HEK293 (cell line): ENCODE measurements around the gene NR1H2.
A peak's percentile ranks its signal among the peaks of the same experiment; 100 is the strongest.

ENCODE experiments used
- BCL11B ChIP-seq: fragments of 450-650 bp; formaldehyde crosslinking; IDR thresholded peaks from 2 replicates; pipeline ENCODE4 v1.5.1; 2016; ENCODE audit warnings: low read depth, missing biosample characterization, missing genetic modification characterization
- GFI1B ChIP-seq: fragments of 450-650 bp; formaldehyde crosslinking; IDR thresholded peaks from 2 replicates; pipeline ENCODE4 v1.5.1; 2016; ENCODE audit warnings: missing biosample characterization, missing genetic modification characterization
- GLIS2 ChIP-seq: fragments of 450-650 bp; formaldehyde crosslinking; IDR thresholded peaks from 2 replicates; pipeline ENCODE4 v1.5.1; 2016; ENCODE audit warnings: missing biosample characterization, missing genetic modification characterization
- HOXA7 ChIP-seq: sonication (generic); formaldehyde crosslinking; IDR thresholded peaks from 2 replicates; pipeline ENCODE4 v1.8.1; 2022; ENCODE audit warnings: missing genetic modification reagents, borderline replicate concordance
- HOXD13 ChIP-seq: sonication (generic); formaldehyde crosslinking; IDR thresholded peaks from 2 replicates; pipeline ENCODE4 v1.8.0; 2022; ENCODE audit warnings: missing genetic modification reagents, borderline replicate concordance
- KLF9 ChIP-seq: fragments of 450-650 bp; formaldehyde crosslinking; IDR thresholded peaks from 2 replicates; pipeline ENCODE4 v1.5.1; 2016; ENCODE audit warnings: missing biosample characterization, missing genetic modification characterization, low read depth
- MZF1 ChIP-seq: fragments of 450-650 bp; formaldehyde crosslinking; IDR thresholded peaks from 2 replicates; pipeline ENCODE4 v1.5.1; 2017; ENCODE audit warnings: missing biosample characterization, missing genetic modification characterization, borderline replicate concordance
- PRDM1 ChIP-seq: fragments of 450-650 bp; formaldehyde crosslinking; IDR thresholded peaks from 2 replicates; pipeline ENCODE4; 2016; ENCODE audit warnings: missing biosample characterization, missing genetic modification characterization
- RBAK ChIP-seq: fragments of 450-650 bp; formaldehyde crosslinking; IDR thresholded peaks from 2 replicates; pipeline ENCODE4 v1.5.1; 2016; ENCODE audit warnings: missing biosample characterization, missing genetic modification characterization
- TRIM28 ChIP-seq: IDR thresholded peaks from 2 replicates; pipeline ENCODE4 v1.6.1; 2011; ENCODE audit warnings: low read length, control low read depth, borderline replicate concordance
- WT1 ChIP-seq: fragments of 450-650 bp; formaldehyde crosslinking; IDR thresholded peaks from 2 replicates; pipeline ENCODE4 v1.5.1; 2016; ENCODE audit warnings: missing biosample characterization, missing genetic modification characterization
- ZBTB20 ChIP-seq: fragments of 450-650 bp; formaldehyde crosslinking; IDR thresholded peaks from 2 replicates; pipeline ENCODE4 v1.5.1; 2016; ENCODE audit warnings: missing biosample characterization, missing genetic modification characterization
- ZBTB21 ChIP-seq: fragments of 450-650 bp; formaldehyde crosslinking; IDR thresholded peaks from 2 replicates; pipeline ENCODE4 v1.5.1; 2017; ENCODE audit warnings: missing biosample characterization, missing genetic modification characterization
- ZBTB48 ChIP-seq: fragments of 450-650 bp; formaldehyde crosslinking; IDR thresholded peaks from 2 replicates; pipeline ENCODE4 v1.5.1; 2016; ENCODE audit warnings: missing biosample characterization, missing genetic modification characterization
- ZBTB6 ChIP-seq: fragments of 450-650 bp; formaldehyde crosslinking; IDR thresholded peaks from 2 replicates; pipeline ENCODE4 v1.5.1; 2017; ENCODE audit warnings: missing biosample characterization, missing genetic modification characterization
- ZBTB7A ChIP-seq: fragments of 450-650 bp; formaldehyde crosslinking; IDR thresholded peaks from 2 replicates; pipeline ENCODE4 v1.5.1; 2016; ENCODE audit warnings: low read depth, missing biosample characterization, missing genetic modification characterization
- ZIC2 ChIP-seq: fragments of 450-650 bp; formaldehyde crosslinking; IDR thresholded peaks from 2 replicates; pipeline ENCODE4 v1.5.1; 2016; ENCODE audit warnings: missing biosample characterization, missing genetic modification characterization
- ZNF10 ChIP-seq: fragments of 450-650 bp; formaldehyde crosslinking; IDR thresholded peaks from 2 replicates; pipeline ENCODE4 v1.5.1; 2017; ENCODE audit warnings: missing biosample characterization, missing genetic modification characterization
- ZNF114 ChIP-seq: fragments of 450-650 bp; formaldehyde crosslinking; IDR thresholded peaks from 2 replicates; pipeline ENCODE4 v1.5.0; 2017; ENCODE audit warnings: missing biosample characterization, missing genetic modification characterization
- ZNF121 ChIP-seq: fragments of 450-650 bp; formaldehyde crosslinking; IDR thresholded peaks from 2 replicates; pipeline ENCODE4 v1.5.1; 2016; ENCODE audit warnings: missing biosample characterization, missing genetic modification characterization
- ZNF214 ChIP-seq: fragments of 450-650 bp; formaldehyde crosslinking; IDR thresholded peaks from 2 replicates; pipeline ENCODE4 v1.5.1; 2017; ENCODE audit warnings: missing biosample characterization, mild to moderate bottlenecking, missing genetic modification characterization, borderline replicate concordance
- ZNF24 ChIP-seq: fragments of 450-650 bp; formaldehyde crosslinking; IDR thresholded peaks from 2 replicates; pipeline ENCODE4 v1.5.1; 2016; ENCODE audit warnings: missing biosample characterization, missing genetic modification characterization
- ZNF362 ChIP-seq: fragments of 450-650 bp; formaldehyde crosslinking; IDR thresholded peaks from 2 replicates; pipeline ENCODE4 v1.5.1; 2016; ENCODE audit warnings: missing biosample characterization, missing genetic modification characterization
- ZNF423 ChIP-seq: fragments of 450-650 bp; formaldehyde crosslinking; IDR thresholded peaks from 2 replicates; pipeline ENCODE4 v1.5.1; 2016; ENCODE audit warnings: missing biosample characterization, missing genetic modification characterization
- ZNF544 ChIP-seq: fragments of 450-650 bp; formaldehyde crosslinking; IDR thresholded peaks from 2 replicates; pipeline ENCODE4 v1.5.0; 2017; ENCODE audit warnings: missing biosample characterization, missing genetic modification characterization
- ZNF639 ChIP-seq: fragments of 450-650 bp; formaldehyde crosslinking; IDR thresholded peaks from 2 replicates; pipeline ENCODE4 v1.5.1; 2016; ENCODE audit warnings: missing biosample characterization, missing genetic modification characterization
- ZNF660 ChIP-seq: fragments of 450-650 bp; IDR thresholded peaks from 2 replicates; pipeline ENCODE4 v1.5.1; 2018; ENCODE audit warnings: missing biosample characterization, mild to moderate bottlenecking, missing genetic modification characterization
- ZNF677 ChIP-seq: fragments of 450-650 bp; IDR thresholded peaks from 2 replicates; pipeline ENCODE4 v1.5.0; 2018; ENCODE audit warnings: missing biosample characterization, mild to moderate bottlenecking, missing genetic modification characterization, moderate library complexity
- ZNF701 ChIP-seq: fragments of 450-650 bp; formaldehyde crosslinking; IDR thresholded peaks from 2 replicates; pipeline ENCODE4 v1.5.1; 2016; ENCODE audit warnings: missing biosample characterization, missing genetic modification characterization
- TF ChIP-seq, protein P1 (sequence below): fragments of 450-650 bp; formaldehyde crosslinking; conservative IDR thresholded peaks from 2 replicates; pipeline ENCODE4 v1.5.1; 2016; ENCODE audit warnings: low read depth, missing biosample characterization, missing genetic modification characterization
- TF ChIP-seq, protein P2 (sequence below): fragments of 450-650 bp; IDR thresholded peaks from 2 replicates; pipeline ENCODE4 v1.5.1; 2018; ENCODE audit warnings: missing biosample characterization, mild to moderate bottlenecking, missing genetic modification characterization

The NR1H2 gene

DNA sequence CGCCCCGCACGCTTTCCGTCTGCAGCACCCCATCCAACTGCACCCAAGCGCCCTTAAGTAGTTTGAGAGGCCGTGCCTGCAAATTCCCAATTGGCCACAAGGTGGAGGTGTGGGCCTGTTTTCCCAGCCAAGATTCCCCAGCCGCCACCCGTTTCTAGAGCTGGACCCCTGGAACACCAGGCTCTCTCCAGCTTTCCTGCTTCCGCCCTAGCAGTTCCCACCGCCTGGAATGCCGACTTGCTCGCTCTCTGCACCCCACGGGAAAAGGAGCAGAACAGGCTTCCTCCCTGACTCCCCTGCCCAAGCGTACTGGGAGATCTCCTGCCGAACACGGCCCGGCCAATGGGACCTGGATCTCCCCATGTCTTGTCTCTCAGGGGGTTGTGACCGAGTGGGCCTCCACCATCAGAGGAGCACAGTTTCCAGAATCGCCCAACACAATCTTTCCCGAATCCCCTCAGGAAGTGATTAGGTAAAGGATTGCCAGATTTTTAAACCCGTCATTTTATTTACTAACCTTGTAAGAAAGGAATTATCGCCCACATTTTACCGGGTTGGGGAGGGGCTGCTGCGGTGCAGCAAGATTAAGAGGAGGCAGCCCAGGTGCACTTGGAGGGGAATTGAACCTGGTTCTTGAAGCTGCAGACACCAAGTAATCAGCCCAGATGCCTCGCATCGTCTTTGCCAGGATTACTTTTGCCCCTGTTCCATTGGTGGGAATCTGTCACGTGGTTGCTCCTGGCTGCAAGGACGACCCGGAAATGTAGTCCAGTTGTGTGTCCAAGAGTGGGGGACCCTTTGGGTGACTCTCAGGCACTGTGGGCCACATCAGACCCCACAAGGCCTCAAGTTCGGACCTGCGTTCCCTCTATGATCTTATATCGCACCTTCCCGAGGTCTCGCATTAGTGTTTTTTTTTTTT lies 7.3 kb upstream of the NR1H2 start (continued):
- no peak for TF ChIP-seq ZNF544 (tag by site-specific recombination)
- peak; percentile 41; the same call in 1 of the 2 replicates for TF ChIP-seq ZBTB20 (tag by site-specific recombination)
- peak; percentile 64; the same call in 1 of the 2 replicates for TF ChIP-seq ZBTB6 (tag by site-specific recombination)
- no peak for TF ChIP-seq HOXD13
- TF ChIP-seq ZNF423 (tag by site-specific recombination), result no peak
- TF ChIP-seq HOXA7, result no peak
- TF ChIP-seq ZNF677 (tag by site-specific recombination), result no peak
- TF ChIP-seq, protein P1, sequence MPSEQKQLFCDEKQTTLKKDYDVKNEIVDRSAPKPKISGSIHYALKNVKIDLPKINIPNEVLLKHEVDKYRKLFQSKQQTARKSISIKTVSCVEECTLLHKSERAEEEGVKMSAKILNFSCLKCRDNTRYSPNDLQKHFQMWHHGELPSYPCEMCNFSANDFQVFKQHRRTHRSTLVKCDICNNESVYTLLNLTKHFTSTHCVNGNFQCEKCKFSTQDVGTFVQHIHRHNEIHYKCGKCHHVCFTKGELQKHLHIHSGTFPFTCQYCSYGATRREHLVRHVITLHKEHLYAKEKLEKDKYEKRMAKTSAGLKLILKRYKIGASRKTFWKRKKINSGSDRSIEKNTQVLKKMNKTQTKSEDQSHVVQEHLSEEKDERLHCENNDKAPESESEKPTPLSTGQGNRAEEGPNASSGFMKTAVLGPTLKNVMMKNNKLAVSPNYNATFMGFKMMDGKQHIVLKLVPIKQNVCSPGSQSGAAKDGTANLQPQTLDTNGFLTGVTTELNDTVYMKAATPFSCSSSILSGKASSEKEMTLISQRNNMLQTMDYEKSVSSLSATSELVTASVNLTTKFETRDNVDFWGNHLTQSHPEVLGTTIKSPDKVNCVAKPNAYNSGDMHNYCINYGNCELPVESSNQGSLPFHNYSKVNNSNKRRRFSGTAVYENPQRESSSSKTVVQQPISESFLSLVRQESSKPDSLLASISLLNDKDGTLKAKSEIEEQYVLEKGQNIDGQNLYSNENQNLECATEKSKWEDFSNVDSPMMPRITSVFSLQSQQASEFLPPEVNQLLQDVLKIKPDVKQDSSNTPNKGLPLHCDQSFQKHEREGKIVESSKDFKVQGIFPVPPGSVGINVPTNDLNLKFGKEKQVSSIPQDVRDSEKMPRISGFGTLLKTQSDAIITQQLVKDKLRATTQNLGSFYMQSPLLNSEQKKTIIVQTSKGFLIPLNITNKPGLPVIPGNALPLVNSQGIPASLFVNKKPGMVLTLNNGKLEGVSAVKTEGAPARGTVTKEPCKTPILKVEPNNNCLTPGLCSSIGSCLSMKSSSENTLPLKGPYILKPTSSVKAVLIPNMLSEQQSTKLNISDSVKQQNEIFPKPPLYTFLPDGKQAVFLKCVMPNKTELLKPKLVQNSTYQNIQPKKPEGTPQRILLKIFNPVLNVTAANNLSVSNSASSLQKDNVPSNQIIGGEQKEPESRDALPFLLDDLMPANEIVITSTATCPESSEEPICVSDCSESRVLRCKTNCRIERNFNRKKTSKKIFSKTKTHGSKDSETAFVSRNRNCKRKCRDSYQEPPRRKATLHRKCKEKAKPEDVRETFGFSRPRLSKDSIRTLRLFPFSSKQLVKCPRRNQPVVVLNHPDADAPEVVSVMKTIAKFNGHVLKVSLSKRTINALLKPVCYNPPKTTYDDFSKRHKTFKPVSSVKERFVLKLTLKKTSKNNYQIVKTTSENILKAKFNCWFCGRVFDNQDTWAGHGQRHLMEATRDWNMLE, result 0 out of 2 replicates have a peak, but pooled peaks have one; percentile 17
- TF ChIP-seq, protein P2, sequence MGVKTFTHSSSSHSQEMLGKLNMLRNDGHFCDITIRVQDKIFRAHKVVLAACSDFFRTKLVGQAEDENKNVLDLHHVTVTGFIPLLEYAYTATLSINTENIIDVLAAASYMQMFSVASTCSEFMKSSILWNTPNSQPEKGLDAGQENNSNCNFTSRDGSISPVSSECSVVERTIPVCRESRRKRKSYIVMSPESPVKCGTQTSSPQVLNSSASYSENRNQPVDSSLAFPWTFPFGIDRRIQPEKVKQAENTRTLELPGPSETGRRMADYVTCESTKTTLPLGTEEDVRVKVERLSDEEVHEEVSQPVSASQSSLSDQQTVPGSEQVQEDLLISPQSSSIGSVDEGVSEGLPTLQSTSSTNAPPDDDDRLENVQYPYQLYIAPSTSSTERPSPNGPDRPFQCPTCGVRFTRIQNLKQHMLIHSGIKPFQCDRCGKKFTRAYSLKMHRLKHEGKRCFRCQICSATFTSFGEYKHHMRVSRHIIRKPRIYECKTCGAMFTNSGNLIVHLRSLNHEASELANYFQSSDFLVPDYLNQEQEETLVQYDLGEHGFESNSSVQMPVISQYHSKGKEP (tag by site-specific recombination), result no peak
- TF ChIP-seq BCL11B (tag by site-specific recombination), result no peak
- TF ChIP-seq ZBTB21 (tag by site-specific recombination), result no peak
- TF ChIP-seq RBAK (tag by site-specific recombination), result no peak
- no peak for TF ChIP-seq WT1 (tag by site-specific recombination)
- peak; percentile 33; the same call in 1 of the 2 replicates for TF ChIP-seq ZBTB48
- no peak for TF ChIP-seq GLIS2 (tag by site-specific recombination)
- TF ChIP-seq ZNF10, result no peak
- no peak for TF ChIP-seq ZNF639 (tag by site-specific recombination)
- TF ChIP-seq ZNF121 (tag by site-specific recombination), result no peak
- no peak for TF ChIP-seq ZNF701
- TF ChIP-seq MZF1, result peak; percentile 37; the same call in 1 of the 2 replicates
- TF ChIP-seq PRDM1, result no peak
- no peak for TF ChIP-seq KLF9 (tag by site-specific recombination)
- TF ChIP-seq ZNF24 (tag by site-specific recombination), result peak; percentile 40; the same call in 1 of the 2 replicates
- TF ChIP-seq ZNF214 (tag by site-specific recombination), result no peak
- TF ChIP-seq ZNF362 (tag by site-specific recombination), result peak; percentile 98
- no peak for TF ChIP-seq ZIC2
- peak; percentile 67; the same call in 1 of the 2 replicates for TF ChIP-seq ZNF660 (tag by site-specific recombination)
- no peak for TF ChIP-seq GFI1B (tag by site-specific recombination)
- no peak for TF ChIP-seq TRIM28
- TF ChIP-seq ZNF114 (tag by site-specific recombination), result no peak
- TF ChIP-seq ZBTB7A (tag by site-specific recombination), result no peak
